GM12865 (cell line): ENCODE data around the gene DGKZ.
"Not testable (repeated sequence)": the region's sequence is repeated elsewhere in the genome, so short reads cannot be mapped to it uniquely, and the experiment has no call there.

Experiments
- DNase-seq: peaks from one replicate; pipeline ENCODE4 v3.0.0; 2010; ENCODE audit warnings: low read depth
- H3K4me3 ChIP-seq: 2 replicates; pipeline ENCODE4 v1.5.1; 2011; ENCODE audit warnings: mild to moderate bottlenecking, low read depth, low read length, control low read depth
- TF ChIP-seq, protein P1 (sequence below): IDR thresholded peaks from 2 replicates; pipeline ENCODE4 v1.5.1; 2011; ENCODE audit warnings: low read length, control low read depth, low read depth, inconsistent platforms; ENCODE audit not compliant: insufficient read depth; ENCODE audit errors: missing control alignments

Gene DGKZ, protein sequence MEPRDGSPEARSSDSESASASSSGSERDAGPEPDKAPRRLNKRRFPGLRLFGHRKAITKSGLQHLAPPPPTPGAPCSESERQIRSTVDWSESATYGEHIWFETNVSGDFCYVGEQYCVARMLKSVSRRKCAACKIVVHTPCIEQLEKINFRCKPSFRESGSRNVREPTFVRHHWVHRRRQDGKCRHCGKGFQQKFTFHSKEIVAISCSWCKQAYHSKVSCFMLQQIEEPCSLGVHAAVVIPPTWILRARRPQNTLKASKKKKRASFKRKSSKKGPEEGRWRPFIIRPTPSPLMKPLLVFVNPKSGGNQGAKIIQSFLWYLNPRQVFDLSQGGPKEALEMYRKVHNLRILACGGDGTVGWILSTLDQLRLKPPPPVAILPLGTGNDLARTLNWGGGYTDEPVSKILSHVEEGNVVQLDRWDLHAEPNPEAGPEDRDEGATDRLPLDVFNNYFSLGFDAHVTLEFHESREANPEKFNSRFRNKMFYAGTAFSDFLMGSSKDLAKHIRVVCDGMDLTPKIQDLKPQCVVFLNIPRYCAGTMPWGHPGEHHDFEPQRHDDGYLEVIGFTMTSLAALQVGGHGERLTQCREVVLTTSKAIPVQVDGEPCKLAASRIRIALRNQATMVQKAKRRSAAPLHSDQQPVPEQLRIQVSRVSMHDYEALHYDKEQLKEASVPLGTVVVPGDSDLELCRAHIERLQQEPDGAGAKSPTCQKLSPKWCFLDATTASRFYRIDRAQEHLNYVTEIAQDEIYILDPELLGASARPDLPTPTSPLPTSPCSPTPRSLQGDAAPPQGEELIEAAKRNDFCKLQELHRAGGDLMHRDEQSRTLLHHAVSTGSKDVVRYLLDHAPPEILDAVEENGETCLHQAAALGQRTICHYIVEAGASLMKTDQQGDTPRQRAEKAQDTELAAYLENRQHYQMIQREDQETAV

DNA sequence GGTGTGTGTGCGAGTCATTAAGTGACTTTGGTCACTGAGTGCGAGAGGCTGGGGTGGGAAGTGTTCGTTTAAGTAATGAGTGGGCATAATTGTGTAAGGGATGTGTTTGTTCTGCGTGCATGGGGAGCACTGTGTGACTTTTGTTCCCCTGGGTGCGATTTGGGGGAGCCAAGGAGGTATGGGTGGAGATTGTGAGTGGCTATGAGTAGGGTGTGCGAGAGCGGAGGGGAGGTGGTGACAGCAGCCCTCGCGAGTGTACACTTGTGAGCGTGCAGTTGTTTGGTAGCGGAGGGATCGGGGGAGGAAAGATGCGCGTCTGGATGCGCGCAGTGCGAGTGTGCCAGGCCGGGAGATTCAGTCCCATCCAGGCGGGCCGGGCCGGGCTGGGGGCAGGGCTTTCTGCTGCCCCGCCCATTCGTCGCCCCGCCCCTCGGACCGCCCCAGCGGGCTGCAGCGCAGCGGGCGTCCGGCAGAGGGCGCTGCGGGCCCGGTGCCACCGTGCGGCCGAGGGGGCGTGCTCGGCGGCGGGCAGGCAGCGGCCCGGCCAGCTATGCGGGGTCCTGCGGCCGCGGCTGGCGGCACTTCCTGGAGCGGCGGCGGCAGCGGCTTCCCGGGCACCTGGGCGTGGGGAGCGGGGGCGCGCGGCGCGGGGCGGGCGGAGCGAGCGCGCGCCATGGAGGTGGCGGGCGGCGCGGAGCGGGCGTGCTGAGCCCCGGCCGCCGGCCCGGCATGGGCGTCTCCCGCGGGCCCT lies at the start of gene DGKZ:
TSS of gene DGKZ (plus strand) at position 578 of the 751 bp plus-strand sequence. CDS start 197 bp downstream, outside the sequence.
- TF ChIP-seq, protein P1, sequence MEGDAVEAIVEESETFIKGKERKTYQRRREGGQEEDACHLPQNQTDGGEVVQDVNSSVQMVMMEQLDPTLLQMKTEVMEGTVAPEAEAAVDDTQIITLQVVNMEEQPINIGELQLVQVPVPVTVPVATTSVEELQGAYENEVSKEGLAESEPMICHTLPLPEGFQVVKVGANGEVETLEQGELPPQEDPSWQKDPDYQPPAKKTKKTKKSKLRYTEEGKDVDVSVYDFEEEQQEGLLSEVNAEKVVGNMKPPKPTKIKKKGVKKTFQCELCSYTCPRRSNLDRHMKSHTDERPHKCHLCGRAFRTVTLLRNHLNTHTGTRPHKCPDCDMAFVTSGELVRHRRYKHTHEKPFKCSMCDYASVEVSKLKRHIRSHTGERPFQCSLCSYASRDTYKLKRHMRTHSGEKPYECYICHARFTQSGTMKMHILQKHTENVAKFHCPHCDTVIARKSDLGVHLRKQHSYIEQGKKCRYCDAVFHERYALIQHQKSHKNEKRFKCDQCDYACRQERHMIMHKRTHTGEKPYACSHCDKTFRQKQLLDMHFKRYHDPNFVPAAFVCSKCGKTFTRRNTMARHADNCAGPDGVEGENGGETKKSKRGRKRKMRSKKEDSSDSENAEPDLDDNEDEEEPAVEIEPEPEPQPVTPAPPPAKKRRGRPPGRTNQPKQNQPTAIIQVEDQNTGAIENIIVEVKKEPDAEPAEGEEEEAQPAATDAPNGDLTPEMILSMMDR = peak; percentile 75
- H3K4me3 ChIP-seq = peak within 1 kb of the TSS; percentile 86
- DNase-seq = peak; percentile 93

DNA sequence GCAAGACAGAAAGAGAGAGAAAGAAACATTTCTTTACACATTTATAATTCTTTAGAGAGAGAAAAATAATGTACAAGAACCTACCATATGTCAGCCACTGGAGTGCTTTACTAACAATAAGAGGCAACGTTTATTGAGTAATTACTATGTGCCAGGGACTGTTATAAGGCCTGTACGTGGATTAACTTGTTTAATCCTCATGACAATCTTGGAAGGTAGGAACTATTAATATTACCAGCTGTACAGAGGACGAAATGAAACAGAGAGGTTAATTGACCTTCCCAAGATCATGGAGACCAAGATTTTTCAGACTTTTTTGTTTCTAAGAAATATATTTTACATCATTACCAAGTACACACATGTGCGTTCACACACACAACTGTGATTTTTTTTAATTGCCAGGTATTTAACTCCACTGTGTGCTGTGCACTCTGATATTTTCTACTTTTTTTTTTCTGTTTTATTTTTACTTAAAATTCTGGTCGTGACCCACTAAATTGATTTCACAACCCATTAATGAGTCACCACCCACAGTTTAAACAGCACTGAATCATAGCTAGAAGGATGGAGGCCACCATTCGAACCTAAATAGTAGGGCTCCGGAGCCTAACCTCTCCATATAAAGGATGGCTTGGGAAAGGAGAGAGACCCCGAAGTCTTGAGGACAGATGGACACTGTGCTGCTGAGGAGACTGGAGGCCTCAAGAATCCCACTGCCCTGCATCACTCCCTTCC lies 48.4 kb upstream of the DGKZ start:
- H3K4me3 ChIP-seq = no peak overlapping the region
- DNase-seq = peak; percentile 42
- TF ChIP-seq, protein P1 = no peak

DNA sequence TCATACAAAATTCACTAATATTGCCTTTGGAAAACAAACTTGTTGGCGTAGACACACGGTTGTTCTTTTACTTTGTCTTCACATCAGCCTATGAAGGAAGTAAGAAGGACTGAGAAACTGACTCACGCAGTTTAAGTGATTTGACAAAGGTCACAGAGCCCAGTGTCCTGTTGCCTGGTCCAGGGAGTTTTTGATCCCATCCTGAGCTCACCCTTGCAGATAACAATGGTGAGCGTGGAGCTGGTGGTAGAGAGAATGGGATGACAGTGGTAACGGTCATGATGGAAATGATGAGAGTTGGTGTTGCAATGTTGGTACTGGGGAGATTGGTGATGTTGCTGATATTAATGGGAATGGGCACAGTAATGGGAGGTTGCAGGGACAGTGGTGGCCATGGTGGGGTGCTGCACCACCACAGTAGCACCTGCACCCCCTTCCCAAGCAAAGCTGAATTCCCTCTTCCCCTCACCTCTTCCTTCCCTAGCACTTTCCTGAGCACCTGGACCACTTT lies 47.8 kb upstream of the DGKZ start:
- TF ChIP-seq, protein P1 = no peak
- no peak for DNase-seq
- H3K4me3 ChIP-seq = no peak overlapping the region

DNA sequence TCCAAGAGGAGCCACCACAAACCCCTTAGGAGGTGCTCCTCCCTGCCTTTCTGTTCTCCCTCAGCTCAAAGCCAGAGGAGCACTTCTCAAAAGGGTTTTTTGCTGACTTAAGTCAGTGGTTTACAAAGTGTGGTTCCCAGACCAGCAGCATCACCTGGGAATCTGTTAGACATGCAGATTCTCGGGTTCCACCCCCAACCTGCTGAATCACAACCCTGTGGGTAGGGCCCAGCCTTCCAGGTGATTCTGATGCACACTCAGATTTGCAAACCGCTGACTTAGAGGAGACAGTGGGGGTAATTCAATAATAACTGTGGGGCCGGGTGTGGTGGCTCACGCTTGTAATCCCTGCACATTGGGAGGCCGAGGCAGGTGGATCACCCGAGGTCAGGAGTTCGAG lies 47.0 kb upstream of the DGKZ start:
- DNase-seq = no peak
- TF ChIP-seq, protein P1 = no peak
- no peak overlapping the region for H3K4me3 ChIP-seq

DNA sequence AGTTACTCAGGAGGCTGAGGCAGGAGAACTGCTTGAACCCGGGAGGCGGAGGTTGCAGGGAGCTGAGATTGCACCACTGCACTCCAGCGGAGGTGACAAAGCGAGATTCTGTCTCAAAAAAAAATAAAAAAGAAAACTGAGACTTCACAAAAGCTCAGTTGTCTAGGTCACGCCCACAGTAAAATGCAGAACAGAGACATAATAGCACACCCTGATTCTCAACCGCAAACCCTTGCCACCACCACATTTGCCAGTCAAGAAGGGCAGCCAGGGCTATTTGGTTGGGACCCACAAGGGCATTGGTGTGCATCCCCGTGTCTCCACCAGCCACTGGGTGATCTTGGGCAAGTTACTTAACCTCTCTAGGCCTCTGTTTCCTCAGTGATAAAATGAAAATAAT lies 44.4 kb upstream of the DGKZ start:
- DNase-seq = peak; percentile 92
- H3K4me3 ChIP-seq = no peak overlapping the region
- TF ChIP-seq, protein P1 = no peak

DNA sequence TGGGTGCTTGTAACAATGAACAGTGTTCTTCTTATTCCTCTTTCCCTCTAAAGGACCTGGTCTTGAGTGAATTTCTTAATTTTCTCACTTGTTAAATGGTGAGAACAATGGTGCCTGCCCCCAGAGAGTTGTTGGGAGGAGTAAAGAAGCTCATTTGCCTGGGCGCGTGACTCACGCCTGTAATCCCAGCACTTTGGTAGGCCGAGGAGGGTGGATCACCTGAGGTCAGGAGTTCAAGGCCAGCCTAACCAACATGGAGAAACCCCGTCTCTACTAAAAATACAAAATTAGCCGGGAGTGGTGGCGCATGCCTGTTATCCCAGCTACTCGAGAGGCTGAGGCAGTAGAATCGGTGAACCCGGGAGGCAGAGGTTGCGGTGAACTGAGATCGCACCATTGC lies 43.2 kb upstream of the DGKZ start:
- not testable (repeated sequence) for H3K4me3 ChIP-seq, DNase-seq
